Fibroblast of the aortic adventitia (primary cell): ENCODE results near the gene ARHGAP10. TPM values are rescaled to one million over a fixed set of nuclear protein-coding genes. Genes with fewer than 3 reads are reported as not detected.
A peak's percentile ranks its signal among the peaks of the same experiment; 100 is the strongest.
"Not testable (repeated sequence)": the region's sequence is repeated elsewhere in the genome, so short reads cannot be mapped to it uniquely, and the experiment has no call there.

Source experiments
- DNase-seq: peaks from one replicate; pipeline ENCODE4 v3.0.0-alpha.2; 2010; ENCODE audit warnings: low read depth
- H3K4me3 ChIP-seq: 2 replicates; pipeline ENCODE4 v1.5.1; 2011; ENCODE audit warnings: low read depth, mild to moderate bottlenecking, control low read depth, low read length, moderate library complexity
- CTCF ChIP-seq: IDR thresholded peaks from 2 replicates; pipeline ENCODE4 v1.5.1; 2011; ENCODE audit warnings: mild to moderate bottlenecking, low read length, control low read depth, inconsistent platforms; ENCODE audit not compliant: insufficient read depth
- total RNA-seq: library from RNA; depleted of rRNA; stranded (reverse); fragments of >200 nt; gene quantifications from 2 replicates; pipeline ENCODE4 v1.2.3, GENCODE V29; 2012; ENCODE audit warnings: low replicate concordance

ARHGAP10 gene
- total RNA-seq, 1 donor: 45.0 TPM

GRCh38 chr4:147891476-147892115 is 159.7 kb downstream of the ARHGAP10 start:
- no peak for DNase-seq
- no peak for TF ChIP-seq CTCF

GRCh38 chr4:147899512-147899911 is 167.6 kb downstream of the ARHGAP10 start:
- peak; percentile 66 for DNase-seq
- H3K4me3 ChIP-seq: no peak overlapping the region
- no peak for TF ChIP-seq CTCF

More at GRCh38 chr4:147891476-147892115, 159.7 kb downstream of the ARHGAP10 start:
- H3K4me3 ChIP-seq: no peak overlapping the region

GRCh38 chr4:147901388-147901787 is 169.5 kb downstream of the ARHGAP10 start:
- no peak for TF ChIP-seq CTCF
- DNase-seq: peak; percentile 22
- H3K4me3 ChIP-seq: no peak overlapping the region

- no peak for TF ChIP-seq CTCF
- peak; percentile 8 for DNase-seq
- H3K4me3 ChIP-seq: no peak overlapping the region
These were observed 170.0 kb downstream of the ARHGAP10 start for GRCh38 chr4:147901916-147902315.

GRCh38 chr4:147909225-147909624 is 177.3 kb downstream of the ARHGAP10 start:
- no peak for TF ChIP-seq CTCF
- H3K4me3 ChIP-seq: no peak overlapping the region
- no peak for DNase-seq

- DNase-seq: no peak
- TF ChIP-seq CTCF: no peak
- no peak overlapping the region for H3K4me3 ChIP-seq
These were observed 178.4 kb downstream of the ARHGAP10 start for GRCh38 chr4:147910315-147910714.

GRCh38 chr4:147912106-147912505 is 180.2 kb downstream of the ARHGAP10 start:
- not testable (repeated sequence) for H3K4me3 ChIP-seq, DNase-seq
